ENCODE results near the gene NUDT8. TPM values are rescaled to one million over a fixed set of nuclear protein-coding genes. Genes with fewer than 3 reads are reported as not detected.

The NUDT8 gene, protein sequence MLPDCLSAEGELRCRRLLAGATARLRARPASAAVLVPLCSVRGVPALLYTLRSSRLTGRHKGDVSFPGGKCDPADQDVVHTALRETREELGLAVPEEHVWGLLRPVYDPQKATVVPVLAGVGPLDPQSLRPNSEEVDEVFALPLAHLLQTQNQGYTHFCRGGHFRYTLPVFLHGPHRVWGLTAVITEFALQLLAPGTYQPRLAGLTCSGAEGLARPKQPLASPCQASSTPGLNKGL
- 10 to 100 TPM; 27.6 to 37.3 TPM for total RNA-seq

- no peaks in the 10 kb centered on the region for H3K36me3 Mint-ChIP-seq
- peak; percentile 86 to 91 for DNase-seq (ENCODE audit: low spot score in 2 of 2)
- peak within 1 kb of the TSS; percentile 78 to 91 for H3K27ac Mint-ChIP-seq
- H3K9me3 Mint-ChIP-seq = no peaks in the 10 kb centered on the region
- ATAC-seq = peak; percentile 65 to 72
Observed at GRCh38 chr11:67629386-67630227, at the start of gene NUDT8. NUDT8 (minus strand) TSS chr11:67629937; CDS start chr11:67629911, 26 bp downstream.

DNA sequence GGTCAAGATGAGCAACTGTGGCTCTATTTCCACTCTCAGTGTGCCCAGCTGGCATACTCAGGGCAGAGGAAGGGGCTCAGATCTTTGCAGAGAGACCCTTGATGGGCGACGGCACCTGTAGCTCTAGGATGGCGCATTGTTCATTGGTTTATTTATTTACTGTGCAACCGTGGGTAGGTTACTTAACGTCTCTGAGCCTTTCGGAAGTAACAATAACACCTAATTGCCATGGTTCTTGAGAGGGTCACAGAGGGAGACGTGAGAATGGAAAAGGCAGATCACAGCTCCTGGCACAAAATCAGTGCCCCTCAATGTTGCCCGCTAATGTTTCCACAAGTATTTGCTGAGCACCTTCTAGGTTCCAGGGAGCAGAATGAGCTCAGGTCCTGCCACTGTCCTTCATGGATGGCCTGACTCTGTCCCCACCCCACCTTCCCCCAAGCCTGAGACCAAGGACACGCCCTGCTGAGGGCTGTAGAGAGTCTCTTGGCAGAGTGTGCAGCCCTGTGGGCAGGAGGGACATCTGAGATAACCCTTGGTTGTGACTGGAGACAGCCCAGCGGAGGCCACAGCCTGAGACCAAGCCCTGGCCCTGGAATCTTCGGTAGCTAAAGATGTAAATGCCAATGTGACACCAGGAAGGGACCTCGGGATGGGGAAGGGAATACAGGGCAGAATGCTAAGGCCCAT lies 45.5 kb upstream of the NUDT8 start:
- no peak for ATAC-seq
- Mint-ChIP-seq H3K36me3 (no peaks in the 10 kb centered on the region), H3K9me3 (peaks cover 0 to 6% of the 10 kb centered on the region in 2 donors), H3K27ac (no peak overlapping the region)
- DNase-seq (ENCODE audit: low spot score in 2 of 2) = no peak

- peak in 1 of 2 donors; percentile 37 for DNase-seq (ENCODE audit: low spot score in 2 of 2)
- Mint-ChIP-seq H3K9me3 (peaks cover 0 to 6% of the 10 kb centered on the region in 2 donors), H3K36me3 (no peaks in the 10 kb centered on the region), H3K27ac (no peak within 1 kb of the TSS)
- no peak for ATAC-seq
Observed at GRCh38 chr11:67674442-67674871, 44.7 kb upstream of the NUDT8 start, which contains the start of gene ALDH3B2. ALDH3B2 (minus strand) TSS chr11:67674623; CDS start chr11:67666935, 7,688 bp downstream.

DNA sequence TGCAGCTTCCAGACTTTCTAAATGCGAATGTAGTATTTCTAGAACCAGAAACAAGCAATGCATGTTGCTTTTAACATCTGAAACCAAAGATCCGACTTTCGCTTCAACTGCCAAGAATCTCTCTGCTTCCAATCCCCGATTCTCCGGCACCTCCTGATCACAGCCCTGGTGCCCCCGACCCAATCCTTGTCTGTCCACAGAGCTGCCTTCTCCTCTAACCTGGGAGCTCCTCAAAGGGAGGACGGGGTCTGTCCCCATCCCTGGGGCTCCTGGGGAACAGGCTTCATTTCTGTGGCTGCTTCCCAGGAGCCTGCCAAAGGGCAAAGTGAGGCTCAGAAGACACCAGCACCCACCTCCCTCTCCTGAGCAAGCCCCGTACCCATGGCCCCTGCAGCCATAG lies 44.2 kb upstream of the NUDT8 start:
- DNase-seq (ENCODE audit: low spot score in 2 of 2) = peak in 1 of 2 donors; percentile 30
- no peak for ATAC-seq

GRCh38 chr11:67673358-67673757 lies 43.6 kb upstream of the NUDT8 start:
- ATAC-seq = no peak
- H3K36me3 Mint-ChIP-seq = no peaks in the 10 kb centered on the region

More for the DNA sequence above, 44.2 kb upstream of the NUDT8 start:
- no peak overlapping the region for H3K27ac Mint-ChIP-seq
- peaks cover 0 to 6% of the 10 kb centered on the region in 2 donors for H3K9me3 Mint-ChIP-seq
- H3K36me3 Mint-ChIP-seq = no peaks in the 10 kb centered on the region

DNA sequence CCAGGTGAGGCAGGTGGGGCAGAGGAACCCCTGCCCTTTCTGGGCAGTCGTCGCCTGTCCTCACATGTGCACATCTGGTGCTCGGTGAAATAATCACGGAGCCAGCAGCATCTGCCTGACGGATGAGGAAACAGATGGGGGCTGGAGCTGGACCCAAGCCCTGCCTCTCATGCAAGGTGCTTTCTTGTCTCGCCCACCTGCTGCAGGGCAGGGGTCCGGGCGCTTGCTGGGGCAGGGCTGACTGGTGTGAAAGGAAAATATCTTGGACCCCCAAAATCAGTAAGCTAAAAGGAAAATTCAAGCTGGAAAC lies 41.4 kb upstream of the NUDT8 start:
- Mint-ChIP-seq H3K36me3 (no peaks in the 10 kb centered on the region), H3K27ac (no peak overlapping the region), H3K9me3 (peaks cover 0 to 1% of the 10 kb centered on the region in 2 donors)
- ATAC-seq (no peak), DNase-seq (ENCODE audit: low spot score in 2 of 2) (no peak)

More at GRCh38 chr11:67673358-67673757, 43.6 kb upstream of the NUDT8 start:
- peaks cover 0 to 6% of the 10 kb centered on the region in 2 donors for H3K9me3 Mint-ChIP-seq
- no peak for DNase-seq (ENCODE audit: low spot score in 2 of 2)
- H3K27ac Mint-ChIP-seq = no peak overlapping the region

DNA sequence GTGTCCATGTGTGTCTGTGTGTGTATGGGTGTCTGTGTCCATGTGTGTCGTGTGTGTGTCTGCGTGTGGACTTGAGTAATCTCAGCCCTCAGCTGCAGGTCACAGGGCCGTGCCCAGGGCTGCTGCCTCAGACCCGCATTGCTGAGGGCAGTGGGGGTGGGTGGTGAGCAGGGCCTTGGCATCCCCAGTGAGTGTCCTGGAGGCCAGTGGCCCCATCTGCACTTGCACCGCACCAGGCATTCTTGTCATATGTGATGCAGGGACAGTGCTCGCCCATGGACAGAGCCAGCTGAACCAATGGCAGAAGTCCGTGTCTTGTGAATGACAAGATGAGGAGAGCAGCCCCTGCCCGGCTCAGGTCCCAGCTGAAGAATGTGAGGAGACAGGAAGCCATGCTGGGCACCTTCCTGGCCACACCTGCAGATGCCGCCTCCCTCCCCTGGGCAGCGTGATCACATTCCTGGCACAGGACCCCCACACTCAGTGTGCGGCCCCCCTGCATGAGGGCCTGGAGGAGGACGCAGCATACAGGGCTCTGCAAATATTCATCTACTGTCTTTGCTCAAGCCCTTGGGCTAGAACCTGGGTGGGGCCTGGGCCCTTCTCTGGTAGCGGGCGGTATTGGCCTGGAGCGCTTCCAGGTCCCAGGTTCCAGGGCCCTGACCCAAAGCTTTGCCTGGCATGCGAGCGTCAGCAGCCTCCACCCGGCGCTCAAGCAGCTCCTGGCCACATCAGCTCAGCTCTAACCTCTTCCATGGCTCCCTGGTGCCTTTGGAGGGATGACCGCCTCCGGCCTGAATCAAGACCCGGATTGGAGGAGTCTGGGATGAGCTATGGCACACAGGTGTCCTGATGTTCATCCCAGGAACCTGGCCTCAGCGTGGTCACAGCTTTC lies 40.8 kb upstream of the NUDT8 start:
- ATAC-seq = no peak
- Mint-ChIP-seq H3K27ac (no peak overlapping the region), H3K36me3 (no peaks in the 10 kb centered on the region), H3K9me3 (no peaks in the 10 kb centered on the region)
- peak in 1 of 2 donors; percentile 48 for DNase-seq (ENCODE audit: low spot score in 2 of 2)

- DNase-seq (ENCODE audit: low spot score in 2 of 2) (no peak), ATAC-seq (no peak)
- no peaks in the 10 kb centered on the region for H3K9me3 Mint-ChIP-seq
- no peaks in the 10 kb centered on the region for H3K36me3 Mint-ChIP-seq
- no peak overlapping the region for H3K27ac Mint-ChIP-seq
Observed at GRCh38 chr11:67668192-67668551, 38.4 kb upstream of the NUDT8 start.

GRCh38 chr11:67667490-67668191 lies 37.9 kb upstream of the NUDT8 start:
- ATAC-seq (no peak), DNase-seq (ENCODE audit: low spot score in 2 of 2) (no peak)
- no peak overlapping the region for H3K27ac Mint-ChIP-seq
- no peaks in the 10 kb centered on the region for H3K36me3 Mint-ChIP-seq
- H3K9me3 Mint-ChIP-seq = no peaks in the 10 kb centered on the region

GRCh38 chr11:67666676-67667489 lies 37.1 kb upstream of the NUDT8 start:
- H3K27ac Mint-ChIP-seq = no peak overlapping the region
- DNase-seq (ENCODE audit: low spot score in 2 of 2) (no peak), ATAC-seq (no peak)
- H3K36me3 Mint-ChIP-seq = no peaks in the 10 kb centered on the region
- H3K9me3 Mint-ChIP-seq = no peaks in the 10 kb centered on the region

DNA sequence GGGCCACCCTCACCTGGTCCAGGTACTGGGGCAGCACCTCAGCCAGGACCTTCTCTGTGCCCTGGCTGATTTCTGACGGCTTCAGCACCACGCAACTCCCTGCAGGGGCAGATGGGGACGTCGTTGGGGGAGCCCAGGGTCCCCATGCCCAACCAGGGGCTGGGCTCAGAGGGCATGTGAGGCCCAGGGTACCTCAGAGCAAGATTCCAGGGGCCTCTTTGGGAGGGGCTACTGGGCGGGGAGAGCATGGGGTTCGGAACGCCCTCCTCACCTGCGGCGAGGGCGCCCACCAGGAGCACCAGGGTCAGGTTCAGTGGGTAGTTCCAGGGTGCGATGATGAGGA lies 36.5 kb upstream of the NUDT8 start:
- Mint-ChIP-seq H3K27ac (no peak overlapping the region), H3K36me3 (no peaks in the 10 kb centered on the region), H3K9me3 (no peaks in the 10 kb centered on the region)
- DNase-seq (ENCODE audit: low spot score in 2 of 2) (no peak), ATAC-seq (no peak)

DNA sequence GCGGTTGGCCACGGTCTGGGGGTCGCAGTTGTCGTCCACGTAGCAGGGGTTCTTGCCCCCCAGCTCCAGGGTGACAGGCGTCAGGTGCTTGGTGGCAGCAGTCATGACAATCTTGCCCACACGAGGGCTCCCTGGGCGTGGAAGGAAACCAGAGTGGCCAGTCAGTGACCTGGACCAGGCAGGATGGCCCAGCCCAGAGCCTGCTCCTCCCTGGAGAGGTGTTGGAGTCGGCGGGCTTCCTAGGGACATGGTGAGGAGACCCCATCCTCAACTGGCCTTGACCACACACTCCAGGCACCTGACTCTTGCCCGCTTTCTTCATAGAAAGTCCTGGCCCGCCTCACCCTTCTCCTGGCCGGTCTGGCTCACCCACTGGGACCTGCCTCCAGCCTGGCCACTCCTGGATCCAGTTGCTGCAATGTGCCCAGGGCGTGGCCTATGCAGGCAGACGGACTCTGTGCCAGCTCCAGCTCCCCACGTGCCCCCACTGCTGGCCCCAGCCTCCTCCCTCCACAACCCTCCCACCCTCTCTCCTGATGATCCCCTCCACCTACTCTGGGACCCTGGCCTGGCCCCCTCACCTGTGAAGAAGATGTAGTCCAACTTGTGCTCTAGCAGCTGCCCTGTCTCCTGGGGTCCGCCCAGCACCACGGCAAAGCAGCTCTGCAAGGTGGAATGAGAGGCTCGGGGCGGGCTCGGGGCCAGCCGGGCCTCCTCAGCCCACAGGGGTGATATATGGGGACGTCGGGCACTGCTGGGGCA lies 36.0 kb upstream of the NUDT8 start:
- H3K36me3 Mint-ChIP-seq = no peaks in the 10 kb centered on the region
- no peak overlapping the region for H3K27ac Mint-ChIP-seq
- no peaks in the 10 kb centered on the region for H3K9me3 Mint-ChIP-seq
- DNase-seq (ENCODE audit: low spot score in 2 of 2) = no peak
- no peak for ATAC-seq

GRCh38 chr11:67664696-67665540 lies 35.2 kb upstream of the NUDT8 start:
- Mint-ChIP-seq H3K36me3 (no peaks in the 10 kb centered on the region), H3K9me3 (no peaks in the 10 kb centered on the region), H3K27ac (no peak overlapping the region)
- DNase-seq (ENCODE audit: low spot score in 2 of 2) (no peak), ATAC-seq (no peak)

DNA sequence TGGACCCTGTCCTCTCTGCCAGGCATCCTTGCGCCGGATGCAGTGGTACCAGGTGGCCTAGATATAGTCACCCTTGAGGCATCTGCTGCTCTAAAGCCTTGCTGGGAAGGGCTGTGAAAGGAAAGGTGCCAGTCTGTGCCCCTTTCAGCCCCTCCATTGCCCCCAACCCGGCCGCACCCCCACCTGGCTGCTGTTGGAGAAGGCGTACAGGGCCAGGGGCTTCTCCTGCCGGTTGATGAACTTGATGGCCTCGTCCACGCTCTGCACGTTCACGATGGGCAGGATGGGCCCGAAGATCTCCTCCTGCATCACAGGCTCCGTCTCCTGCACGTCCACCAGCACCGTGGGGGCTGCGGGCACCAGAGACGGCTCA lies 34.5 kb upstream of the NUDT8 start:
- H3K9me3 Mint-ChIP-seq = no peaks in the 10 kb centered on the region
- no peaks in the 10 kb centered on the region for H3K36me3 Mint-ChIP-seq
- no peak for DNase-seq (ENCODE audit: low spot score in 2 of 2)
- ATAC-seq = no peak
- H3K27ac Mint-ChIP-seq = no peak overlapping the region
